ENCODE data around the gene WNK2.

WNK2 gene

DNA sequence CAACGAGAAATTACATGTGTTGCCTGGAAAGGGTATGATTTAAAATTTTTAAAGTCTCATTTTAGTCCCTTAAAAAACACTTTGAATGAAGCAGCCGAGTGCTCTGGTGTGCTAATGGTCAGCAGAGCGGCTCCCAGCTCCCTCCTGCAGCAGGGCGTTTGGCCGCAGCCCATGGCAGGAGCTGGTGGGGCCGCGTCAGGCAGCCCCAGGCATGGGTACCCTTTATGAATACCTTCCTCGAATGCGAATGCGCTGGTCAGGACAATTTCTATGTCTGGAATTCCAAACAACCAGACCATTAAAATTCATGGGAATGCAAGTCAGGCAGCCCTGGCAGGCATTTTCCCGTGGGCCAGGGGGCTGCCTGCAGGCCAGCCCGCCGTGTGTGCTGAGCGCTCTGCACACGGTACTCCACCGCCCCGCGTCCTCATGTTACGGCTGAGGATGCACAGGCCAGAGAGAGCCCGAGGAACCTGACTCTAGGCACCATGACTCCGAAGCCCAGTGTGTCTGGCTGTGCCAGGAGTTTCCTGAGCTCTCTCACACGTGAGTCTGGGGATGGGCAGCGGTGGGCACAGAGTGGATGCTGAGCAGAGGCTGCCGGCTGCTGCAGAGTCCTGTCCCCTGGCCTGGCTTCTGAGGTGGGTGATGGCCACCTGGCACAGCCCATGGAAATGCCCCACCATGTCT, 123.7 kb downstream of the WNK2 start:
- no peak overlapping the region for H3K4me3 ChIP-seq (ENCODE audit: low read length)
- TF ChIP-seq, protein P1, sequence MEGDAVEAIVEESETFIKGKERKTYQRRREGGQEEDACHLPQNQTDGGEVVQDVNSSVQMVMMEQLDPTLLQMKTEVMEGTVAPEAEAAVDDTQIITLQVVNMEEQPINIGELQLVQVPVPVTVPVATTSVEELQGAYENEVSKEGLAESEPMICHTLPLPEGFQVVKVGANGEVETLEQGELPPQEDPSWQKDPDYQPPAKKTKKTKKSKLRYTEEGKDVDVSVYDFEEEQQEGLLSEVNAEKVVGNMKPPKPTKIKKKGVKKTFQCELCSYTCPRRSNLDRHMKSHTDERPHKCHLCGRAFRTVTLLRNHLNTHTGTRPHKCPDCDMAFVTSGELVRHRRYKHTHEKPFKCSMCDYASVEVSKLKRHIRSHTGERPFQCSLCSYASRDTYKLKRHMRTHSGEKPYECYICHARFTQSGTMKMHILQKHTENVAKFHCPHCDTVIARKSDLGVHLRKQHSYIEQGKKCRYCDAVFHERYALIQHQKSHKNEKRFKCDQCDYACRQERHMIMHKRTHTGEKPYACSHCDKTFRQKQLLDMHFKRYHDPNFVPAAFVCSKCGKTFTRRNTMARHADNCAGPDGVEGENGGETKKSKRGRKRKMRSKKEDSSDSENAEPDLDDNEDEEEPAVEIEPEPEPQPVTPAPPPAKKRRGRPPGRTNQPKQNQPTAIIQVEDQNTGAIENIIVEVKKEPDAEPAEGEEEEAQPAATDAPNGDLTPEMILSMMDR (conservative IDR thresholded peaks at IDR 0.05; ENCODE audit: low read length): no peak
- no peak for DNase-seq (ENCODE audit: low read depth)

DNA sequence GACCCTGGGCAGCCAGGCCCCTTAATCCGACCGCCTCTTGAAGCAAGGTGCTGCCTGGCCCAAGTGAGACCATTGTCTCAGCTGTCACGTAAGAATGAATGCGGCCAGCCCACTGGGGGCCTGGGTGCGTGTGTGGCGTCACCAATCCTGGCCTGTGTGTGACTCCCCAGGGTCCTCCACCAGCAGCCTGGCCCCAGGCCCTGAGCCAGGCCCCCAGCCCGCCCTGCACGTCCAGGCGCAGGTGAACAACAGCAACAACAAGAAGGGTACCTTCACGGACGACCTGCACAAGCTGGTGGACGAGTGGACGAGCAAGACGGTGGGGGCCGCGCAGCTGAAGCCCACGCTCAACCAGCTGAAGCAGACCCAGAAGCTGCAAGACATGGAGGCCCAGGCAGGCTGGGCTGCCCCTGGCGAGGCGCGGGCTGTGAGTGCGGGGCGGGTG, 124.2 kb downstream of the WNK2 start:
- no peak overlapping the region for H3K4me3 ChIP-seq (ENCODE audit: low read length)
- DNase-seq (ENCODE audit: low read depth): no peak
- TF ChIP-seq, protein P1 (conservative IDR thresholded peaks at IDR 0.05; ENCODE audit: low read length): no peak

DNA sequence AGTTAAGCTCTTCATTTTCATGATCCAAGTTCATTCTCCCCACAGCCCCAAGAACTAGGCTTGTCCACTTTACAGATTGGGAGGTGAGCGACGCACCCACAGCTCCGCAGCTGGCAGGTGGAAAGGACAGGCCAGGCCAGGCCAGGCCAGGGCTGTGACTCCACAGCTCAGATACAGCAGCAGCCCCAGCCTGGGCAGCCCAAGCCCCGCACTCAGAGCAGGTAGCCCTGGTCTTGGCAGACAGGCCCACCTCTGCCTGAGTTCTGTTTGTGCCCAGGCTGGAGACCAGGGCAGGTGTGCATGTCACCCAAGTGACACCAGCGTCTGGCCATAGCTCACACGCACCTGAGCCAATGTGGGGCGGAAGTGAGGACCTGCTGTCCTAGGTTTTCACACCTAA, 124.7 kb downstream of the WNK2 start:
- DNase-seq (ENCODE audit: low read depth): no peak
- TF ChIP-seq, protein P1 (conservative IDR thresholded peaks at IDR 0.05; ENCODE audit: low read length): no peak
- no peak overlapping the region for H3K4me3 ChIP-seq (ENCODE audit: low read length)

DNA sequence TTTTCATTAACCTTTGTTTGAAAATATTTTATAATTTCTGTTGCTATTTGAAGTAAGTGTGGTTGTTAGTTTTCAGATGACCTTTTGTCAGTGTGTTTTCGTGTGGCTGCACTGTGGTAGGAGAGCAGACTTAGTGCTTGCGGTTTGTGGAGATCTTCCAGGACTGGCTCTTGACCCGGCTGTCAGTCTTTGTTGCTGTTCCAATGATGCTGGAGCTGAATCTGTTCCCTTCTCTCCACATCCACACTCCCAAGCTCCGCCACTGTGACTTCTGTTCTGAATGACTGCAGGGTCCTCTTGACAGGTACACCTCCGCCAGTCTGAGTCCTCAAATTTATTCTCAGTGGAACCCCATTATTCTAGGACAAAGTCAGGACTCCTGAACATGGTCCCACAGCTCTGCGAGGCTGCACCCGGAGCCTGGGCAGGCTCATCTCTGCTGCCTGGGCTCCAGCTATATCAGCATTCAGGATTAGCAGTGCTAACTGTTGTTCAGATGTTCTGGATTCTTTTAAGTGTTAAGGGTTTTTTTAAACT, 126.0 kb downstream of the WNK2 start:
- TF ChIP-seq, protein P1 (conservative IDR thresholded peaks at IDR 0.05; ENCODE audit: low read length): no peak
- DNase-seq (ENCODE audit: low read depth): no peak
- no peak overlapping the region for H3K4me3 ChIP-seq (ENCODE audit: low read length)

DNA sequence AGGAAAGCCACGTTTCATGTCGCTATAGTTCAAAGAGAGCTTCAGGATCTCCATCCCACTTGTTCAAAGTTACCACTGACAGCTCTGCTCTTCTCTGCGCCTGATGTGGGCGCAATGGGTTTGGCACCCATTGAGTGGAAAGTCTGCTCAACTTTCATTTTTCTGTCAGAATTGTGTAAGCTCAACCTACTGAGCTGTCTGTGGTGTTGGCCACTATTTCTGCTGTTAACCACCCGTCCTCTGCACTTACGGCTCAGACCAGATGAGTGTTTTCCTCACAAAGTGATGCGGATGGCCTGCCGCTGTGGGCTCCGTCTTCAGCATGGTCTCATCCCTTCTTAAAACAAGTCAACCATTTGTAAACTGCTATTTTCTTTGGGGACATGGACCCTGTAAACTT, 131.2 kb downstream of the WNK2 start:
- no peak overlapping the region for H3K4me3 ChIP-seq (ENCODE audit: low read length)
- no peak for DNase-seq (ENCODE audit: low read depth)
- TF ChIP-seq, protein P1 (conservative IDR thresholded peaks at IDR 0.05; ENCODE audit: low read length): no peak

DNA sequence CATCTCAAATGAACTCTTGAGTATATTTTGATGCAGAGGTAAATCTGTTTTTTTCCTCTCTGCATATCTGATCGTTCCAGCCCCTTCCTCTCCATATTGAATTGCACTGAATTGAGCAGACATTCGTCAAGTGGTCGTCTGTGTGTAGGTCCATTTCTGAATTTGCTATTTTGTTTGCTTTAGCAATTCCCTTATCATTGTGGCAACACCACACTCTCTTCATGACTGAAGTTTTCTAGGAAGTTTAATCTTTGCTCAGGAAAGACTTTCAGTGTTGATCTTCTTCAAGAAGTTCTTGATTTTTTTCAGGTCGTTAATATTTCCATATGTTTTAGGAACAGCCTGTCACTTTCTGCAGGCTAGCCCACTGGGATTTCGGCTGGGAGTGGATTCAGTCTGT, 132.0 kb downstream of the WNK2 start:
- TF ChIP-seq, protein P1 (conservative IDR thresholded peaks at IDR 0.05; ENCODE audit: low read length): no peak
- no peak for DNase-seq (ENCODE audit: low read depth)
- H3K4me3 ChIP-seq (ENCODE audit: low read length): no peak overlapping the region

Measured in AG10803 (cell line).